Measurements from ENCODE around the gene SHLD1.
"Not testable (repeated sequence)": the region's sequence is repeated elsewhere in the genome, so short reads cannot be mapped to it uniquely, and the experiment has no call there.

Gene SHLD1

GRCh38 chr20:5749952-5750779 lies at the start of gene SHLD1:
TSS of gene SHLD1 (plus strand) at chr20:5750401. CDS start at chr20:5772866, 22,465 bp downstream.
- peak; percentile 79 to 82 for DNase-seq

DNA sequence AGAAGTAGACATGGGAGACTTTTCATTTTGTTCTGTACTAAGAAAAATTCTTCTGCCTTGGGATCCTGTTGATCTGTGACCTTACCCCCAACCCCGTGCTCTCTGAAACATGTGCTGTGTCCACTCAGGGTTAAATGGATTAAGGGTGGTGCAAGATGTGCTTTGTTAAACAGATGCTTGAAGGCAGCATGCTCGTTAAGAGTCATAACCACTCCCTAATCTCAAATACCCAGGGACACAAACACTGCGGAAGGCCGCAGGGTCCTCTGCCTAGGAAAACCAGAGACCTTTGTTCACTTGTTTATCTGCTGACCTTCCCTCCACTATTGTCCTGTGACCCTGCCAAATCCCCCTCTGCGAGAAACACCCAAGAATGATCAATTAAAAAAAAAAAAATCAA lies 47.9 kb upstream of the SHLD1 start:
- DNase-seq = not testable (repeated sequence)

- no peak for DNase-seq
Observed at GRCh38 chr20:5703681-5704101, 46.5 kb upstream of the SHLD1 start.

- DNase-seq = no peak
Observed at GRCh38 chr20:5705827-5706226, 44.4 kb upstream of the SHLD1 start.

DNA sequence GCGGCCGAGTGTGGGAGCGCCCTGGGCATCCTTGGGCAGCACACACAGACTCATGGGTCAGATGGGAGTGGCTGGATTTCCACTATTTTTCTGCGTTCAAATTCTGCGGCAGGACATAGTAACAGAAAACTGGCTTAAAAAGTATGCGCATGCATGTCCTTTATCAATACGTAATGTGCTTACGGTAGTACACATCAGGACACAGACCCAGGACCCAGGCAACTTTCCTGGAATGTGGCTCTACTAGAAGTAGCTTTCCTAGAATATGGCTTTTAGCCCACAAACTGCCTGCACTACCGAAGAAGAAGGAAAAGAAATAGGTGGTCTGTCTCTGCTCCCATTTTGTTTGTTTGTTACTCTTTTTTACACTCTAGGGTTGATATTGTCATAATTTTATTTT lies 43.4 kb upstream of the SHLD1 start:
- DNase-seq = no peak

DNA sequence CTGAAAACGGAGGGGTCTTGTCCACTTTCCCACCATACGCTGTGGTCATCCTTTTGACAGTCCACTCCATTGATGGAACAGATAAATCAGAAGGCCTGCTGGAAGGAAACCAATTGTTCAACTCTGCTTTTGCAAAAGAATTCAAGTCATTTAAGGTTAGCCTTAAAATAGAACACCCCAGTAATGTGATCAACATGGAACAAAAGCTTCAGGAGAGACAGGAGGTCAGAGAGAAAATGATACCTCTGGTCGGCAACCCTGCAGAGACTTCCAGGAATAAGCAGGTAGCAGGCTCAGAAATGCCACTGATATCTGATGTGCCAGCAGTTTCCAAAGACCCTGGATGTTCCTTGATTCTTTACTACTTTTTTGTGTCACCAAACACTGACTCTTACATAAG lies 39.6 kb upstream of the SHLD1 start:
- no peak for DNase-seq

- peak; percentile 31 to 64 for DNase-seq
Observed at GRCh38 chr20:5714261-5715041, 35.8 kb upstream of the SHLD1 start.

DNA sequence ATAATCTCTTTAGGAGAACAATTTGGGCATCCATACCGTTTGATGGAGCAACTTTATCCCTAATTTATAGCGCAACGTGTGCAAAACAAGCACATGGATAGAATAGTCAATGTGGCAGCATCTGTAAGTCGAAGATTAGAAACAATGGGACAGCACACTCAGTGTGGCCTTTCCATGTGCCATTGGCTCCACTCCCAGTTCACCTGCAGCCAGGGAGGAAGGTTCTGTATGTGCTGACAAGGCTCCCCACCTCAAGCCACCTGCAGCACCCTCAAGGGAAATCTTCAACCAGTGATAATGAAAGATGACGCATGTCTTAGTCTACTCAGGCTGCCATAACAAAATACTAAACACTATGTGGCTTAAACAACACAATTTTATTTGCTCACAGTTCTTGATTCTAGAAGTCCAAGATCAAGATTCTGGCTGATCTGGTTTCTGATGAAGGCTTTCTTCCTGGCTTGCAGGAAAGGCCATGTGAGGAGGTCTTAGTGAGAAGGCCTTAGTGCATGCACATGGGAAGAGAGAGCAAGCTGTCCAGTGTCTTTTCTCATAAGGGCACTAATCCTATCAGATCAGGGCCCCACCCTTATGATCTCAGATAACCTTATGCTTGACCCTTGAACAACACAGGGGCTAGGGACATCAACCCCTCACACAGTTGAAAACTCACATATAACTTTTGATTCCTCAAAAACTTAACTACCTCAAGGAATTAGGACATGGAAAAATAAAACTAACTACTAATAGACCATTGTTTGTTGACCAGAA lies 34.9 kb upstream of the SHLD1 start:
- DNase-seq = no peak

DNA sequence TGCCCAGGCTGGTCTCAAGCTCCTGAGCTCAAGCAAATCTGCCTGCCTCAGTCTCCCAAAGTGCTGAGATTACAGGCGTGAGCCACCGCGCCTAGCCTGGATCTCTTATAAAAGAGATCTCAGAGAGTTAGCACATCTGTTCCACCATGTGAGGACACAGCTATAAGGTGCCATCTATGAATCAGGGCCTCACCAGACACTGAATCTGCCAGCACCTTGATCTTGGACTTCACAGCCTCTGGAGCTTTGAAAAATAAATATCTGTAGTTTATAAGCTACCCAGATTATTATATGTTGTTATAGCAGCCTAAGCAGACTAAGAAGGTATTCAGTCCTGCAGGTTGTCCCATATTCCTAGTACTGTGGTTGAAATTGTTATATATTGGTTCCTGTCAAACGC lies 33.2 kb upstream of the SHLD1 start:
- no peak for DNase-seq

- DNase-seq = no peak
Observed at GRCh38 chr20:5718896-5719595, 31.2 kb upstream of the SHLD1 start.

GRCh38 chr20:5719861-5720403 lies 30.3 kb upstream of the SHLD1 start:
- no peak for DNase-seq

GRCh38 chr20:5720696-5721095 lies 29.5 kb upstream of the SHLD1 start:
- no peak for DNase-seq

DNA sequence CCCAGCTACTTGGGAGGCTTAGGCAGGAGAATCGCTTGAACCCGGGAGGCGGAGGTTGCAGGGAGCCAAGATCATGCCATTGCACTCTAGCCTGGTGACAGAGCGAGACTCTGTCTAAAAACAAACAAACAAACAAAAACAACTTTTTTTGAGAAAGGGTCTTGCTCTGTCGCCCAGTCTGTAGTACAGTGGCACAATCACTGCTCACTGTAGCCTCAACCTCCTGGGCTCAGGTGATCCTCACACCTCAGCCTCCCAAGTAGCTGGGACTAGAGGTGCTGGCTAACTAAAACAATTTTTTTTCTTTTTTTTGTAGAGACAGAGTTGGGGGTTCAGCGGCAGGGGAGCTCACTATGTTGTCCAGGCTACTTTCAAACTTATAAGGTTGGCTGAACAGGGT lies 28.8 kb upstream of the SHLD1 start:
- not testable (repeated sequence) for DNase-seq

DNA sequence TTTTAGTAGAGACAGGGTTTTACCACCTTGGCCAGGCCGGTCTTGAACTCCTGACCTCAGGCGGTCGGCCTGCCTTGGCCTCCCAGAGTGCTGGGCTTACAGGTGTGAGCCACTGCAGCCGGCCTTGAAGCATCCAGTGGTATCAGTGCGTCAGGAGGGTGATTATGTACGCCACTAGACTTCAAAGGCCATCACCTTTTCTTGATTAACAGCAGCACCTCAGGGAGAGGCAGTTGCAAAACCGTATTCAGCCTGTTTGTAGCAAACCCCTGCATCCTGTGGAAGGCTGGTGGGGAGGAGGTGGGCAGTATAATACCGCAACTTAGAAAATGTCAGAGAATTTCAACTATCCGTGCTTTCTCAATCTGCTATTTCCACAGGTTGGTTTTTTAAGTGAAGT lies 27.3 kb upstream of the SHLD1 start:
- DNase-seq = no peak

- not testable (repeated sequence) for DNase-seq
Observed at GRCh38 chr20:5725183-5725463, 25.1 kb upstream of the SHLD1 start.

DNA sequence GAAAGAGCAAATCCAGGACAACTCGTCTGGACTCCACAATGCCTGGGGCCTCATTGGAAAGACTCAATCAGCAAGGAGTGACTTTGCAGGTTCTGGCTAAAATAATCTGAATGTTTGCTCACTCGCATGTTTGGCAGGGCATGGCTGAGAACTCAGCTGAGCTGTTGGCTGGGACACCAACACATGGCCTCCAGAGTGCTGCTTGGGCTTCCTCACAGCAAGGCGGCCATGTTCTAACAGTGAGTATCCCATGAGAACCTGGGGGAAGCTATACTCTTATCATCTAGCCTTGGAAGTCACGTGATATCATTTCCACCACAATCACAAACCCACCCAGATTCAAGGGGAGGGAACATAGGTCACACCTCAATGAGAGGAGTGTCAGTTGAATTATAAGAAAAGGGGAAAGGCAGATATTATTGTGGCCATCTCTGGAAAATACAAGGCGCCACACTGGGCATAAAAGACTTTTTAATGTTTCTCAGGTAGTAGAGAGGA lies 23.1 kb upstream of the SHLD1 start:
- no peak for DNase-seq

DNA sequence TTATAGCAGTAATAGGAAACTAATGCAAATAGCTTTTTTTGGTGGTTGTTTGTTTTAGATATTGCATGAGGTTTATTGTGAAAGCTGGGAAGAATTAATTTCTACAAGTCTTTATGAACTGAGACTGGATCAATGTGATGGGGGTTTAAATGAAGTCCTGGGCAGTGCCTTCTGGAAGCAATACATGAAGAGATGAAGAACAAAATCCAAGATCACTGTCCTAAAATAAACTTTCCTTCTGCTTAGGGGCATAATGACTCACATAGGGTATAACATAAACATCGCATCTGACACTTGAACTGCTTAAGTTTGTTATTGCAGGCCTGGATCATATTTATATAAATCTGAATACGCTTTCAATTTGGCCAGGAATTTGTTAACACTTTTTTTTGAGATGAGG lies 20.9 kb upstream of the SHLD1 start:
- no peak for DNase-seq

DNA sequence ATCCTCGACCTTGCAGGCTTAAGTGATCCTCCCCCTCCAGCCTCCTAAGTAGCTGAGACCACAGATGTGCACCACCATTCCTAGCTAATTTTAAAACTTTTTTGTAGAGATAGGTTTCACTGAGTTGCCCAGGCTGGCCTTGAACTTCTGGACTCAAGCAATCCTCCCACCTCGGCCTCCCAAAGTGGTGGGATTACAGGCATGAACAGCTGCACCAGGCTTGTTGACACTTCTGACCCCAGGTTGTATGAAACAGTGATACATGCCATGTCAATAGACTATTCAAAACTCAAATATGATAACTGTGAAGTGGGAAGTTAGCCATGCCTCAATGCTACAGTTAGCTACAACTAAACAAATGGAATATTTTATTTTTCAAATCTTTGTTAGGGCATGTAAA lies 20.1 kb upstream of the SHLD1 start:
- no peak for DNase-seq

DNA sequence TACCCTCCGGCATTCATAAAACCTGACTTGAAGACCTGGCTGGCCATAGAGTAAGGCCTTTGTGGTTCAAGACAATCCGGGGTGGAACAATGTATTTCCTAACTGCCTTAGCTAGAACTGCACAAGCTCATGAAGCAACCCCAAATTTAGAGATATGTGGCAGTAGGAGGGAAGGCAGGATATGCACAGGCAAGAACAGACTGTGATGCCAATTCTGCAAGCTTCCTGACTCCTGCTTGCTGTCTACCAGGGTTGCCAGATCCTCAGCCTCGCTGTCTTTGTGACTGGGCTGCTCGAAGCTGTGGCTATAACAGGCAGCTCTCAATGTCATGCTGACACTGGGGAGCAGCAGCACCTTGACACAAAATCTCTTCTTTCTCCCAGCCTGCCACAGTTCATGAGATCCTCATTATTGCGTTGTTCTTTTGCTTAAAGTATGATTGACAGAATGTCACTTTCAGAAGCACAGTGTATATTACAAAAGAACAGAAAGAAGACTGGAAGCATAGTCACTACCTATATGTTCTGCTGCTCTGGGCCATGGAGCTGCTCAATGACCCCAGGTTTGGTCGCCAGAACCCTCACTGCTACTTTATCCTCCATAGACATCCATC lies 18.3 kb upstream of the SHLD1 start:
- DNase-seq = no peak

DNA sequence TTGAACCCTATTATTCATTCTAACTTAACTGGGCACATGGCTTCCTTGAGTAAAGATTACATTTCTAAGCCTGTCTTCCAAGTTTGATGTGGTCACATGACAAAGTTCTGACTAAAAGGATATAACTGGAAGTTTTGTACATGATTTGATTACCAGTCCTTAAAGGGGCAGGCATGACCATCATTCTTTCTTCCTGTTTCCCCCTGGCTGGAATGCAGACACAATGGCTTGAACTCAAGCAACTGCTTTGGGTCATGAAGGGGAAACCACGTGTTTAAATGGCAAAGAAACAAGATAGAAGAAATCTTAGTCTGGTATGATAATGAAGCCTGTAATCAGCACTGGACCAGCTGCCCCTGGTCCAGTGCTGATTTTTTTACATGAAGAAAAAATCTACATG lies 15.6 kb upstream of the SHLD1 start:
- no peak for DNase-seq

DNA sequence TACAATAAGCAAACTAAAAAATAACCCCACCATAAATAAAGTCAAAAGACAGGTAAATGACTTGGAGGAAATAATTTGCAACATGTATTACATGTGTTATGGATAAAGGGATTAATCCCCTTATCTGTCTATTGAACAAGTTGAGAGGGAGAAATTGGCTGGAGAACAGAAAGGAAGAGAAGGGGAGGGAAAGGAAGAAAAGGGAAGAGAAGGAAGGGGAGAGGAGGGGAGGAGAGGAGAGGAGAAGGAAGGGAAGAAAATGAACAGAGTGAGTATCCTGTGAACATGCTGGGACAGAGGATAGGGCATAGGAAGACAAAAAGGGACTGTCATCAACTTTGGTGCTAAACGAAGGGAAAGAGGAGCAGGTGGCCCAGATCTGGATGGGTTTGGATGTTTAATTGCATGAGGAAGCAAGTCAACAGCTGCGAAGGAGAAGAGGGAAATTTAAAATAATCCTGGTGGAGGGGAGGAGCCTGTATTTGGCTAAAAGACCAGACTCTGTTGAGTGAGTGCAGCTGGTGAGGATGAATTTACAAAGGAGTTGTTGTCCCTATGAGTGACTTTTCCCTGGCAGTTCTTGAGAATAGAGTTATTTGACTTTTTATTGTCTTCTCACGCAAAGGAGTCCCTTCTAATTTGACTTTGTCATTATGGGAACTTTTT lies 14.2 kb upstream of the SHLD1 start:
- no peak for DNase-seq

DNA sequence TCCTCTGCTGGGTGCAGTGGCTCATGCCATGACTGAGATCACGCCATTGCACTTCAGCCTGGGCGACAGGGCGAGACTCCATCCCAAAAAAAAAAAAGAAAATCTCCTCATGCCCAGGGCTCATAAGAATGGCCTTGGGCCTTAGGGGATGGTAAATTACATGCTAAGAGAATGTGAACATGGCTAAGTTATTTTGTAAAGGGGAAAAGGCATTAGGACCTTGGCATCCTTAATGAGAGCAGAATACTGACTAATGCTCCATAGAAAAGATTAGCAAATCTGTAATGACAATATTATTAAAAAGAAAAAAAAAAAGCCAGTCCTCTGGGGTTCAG lies 12.6 kb upstream of the SHLD1 start:
- no peak for DNase-seq

Measured in stimulated activated CD4-positive, alpha-beta T cell treated with anti-CD3 and anti-CD28 coated beads, Interleukin-2, amount 100 ng/mL, for 24 hours (primary cell).